Colonic mucosa (tissue), 4 donors: ENCODE data around the gene SLC25A1. TPM values are rescaled to one million over a fixed set of nuclear protein-coding genes. Genes with fewer than 3 reads are reported as not detected.
"Not testable (repeated sequence)": the region's sequence is repeated elsewhere in the genome, so short reads cannot be mapped to it uniquely, and the experiment has no call there.

Source experiments
- DNase-seq: peaks from one replicate; pipeline ENCODE4 v3.0.0-alpha.2; 2020
- H3K27ac ChIP-seq: fragments of 200-600 bp; one replicate; pipeline ENCODE4 v1.8.0; 2021
- H3K27me3 ChIP-seq: fragments of 200-600 bp; one replicate; pipeline ENCODE4 v1.8.0; 2021
- H3K36me3 ChIP-seq: fragments of 200-600 bp; one replicate; pipeline ENCODE4 v1.8.0; 2021
- H3K4me1 ChIP-seq: fragments of 200-600 bp; one replicate; pipeline ENCODE4 v1.8.0; 2021; ENCODE audit warnings: mild to moderate bottlenecking
- H3K4me3 ChIP-seq: fragments of 200-600 bp; one replicate; pipeline ENCODE4 v1.8.0; 2021
- H3K9ac ChIP-seq, 2 donors: one replicate each; pipeline ENCODE4 v1.7.0; 2013; ENCODE audit warnings: control low read depth in 2 of 2, low read depth in 2 of 2, low read length in 2 of 2
- H3K9me3 ChIP-seq: fragments of 200-600 bp; one replicate; pipeline ENCODE4 v1.8.0; 2021
- CTCF ChIP-seq: fragments of 200-600 bp; IDR thresholded peaks from one replicate; pipeline ENCODE4 v1.8.0; 2022; ENCODE audit warnings: antibody characterized with exemption, mild to moderate bottlenecking
- intact Hi-C: fragments of 100-400 bp; cut with DNase I; formaldehyde crosslinking; loops from one replicate; pipeline ENCODE4 v1.14.1; 2022
- total RNA-seq, 2 donors: library from RNA; stranded (reverse); fragmentation: NEBNext Ultra II Directional in 1 of 2; extraction: Animal tissue kit (Norgen Biotek cat#: 25700) in 1 of 2; gene quantifications; one replicate each; pipeline ENCODE4 v1.2.1, GENCODE V29; 2021
- donor health status: healthy.
- donor health status: DM: no; HTN: no; CAD: no.
- donor health status: DM: no; HTN: no; CAD: no.

Gene SLC25A1
- total RNA-seq, 2 donors from 2014 or later = 191 to 218 TPM

DNA sequence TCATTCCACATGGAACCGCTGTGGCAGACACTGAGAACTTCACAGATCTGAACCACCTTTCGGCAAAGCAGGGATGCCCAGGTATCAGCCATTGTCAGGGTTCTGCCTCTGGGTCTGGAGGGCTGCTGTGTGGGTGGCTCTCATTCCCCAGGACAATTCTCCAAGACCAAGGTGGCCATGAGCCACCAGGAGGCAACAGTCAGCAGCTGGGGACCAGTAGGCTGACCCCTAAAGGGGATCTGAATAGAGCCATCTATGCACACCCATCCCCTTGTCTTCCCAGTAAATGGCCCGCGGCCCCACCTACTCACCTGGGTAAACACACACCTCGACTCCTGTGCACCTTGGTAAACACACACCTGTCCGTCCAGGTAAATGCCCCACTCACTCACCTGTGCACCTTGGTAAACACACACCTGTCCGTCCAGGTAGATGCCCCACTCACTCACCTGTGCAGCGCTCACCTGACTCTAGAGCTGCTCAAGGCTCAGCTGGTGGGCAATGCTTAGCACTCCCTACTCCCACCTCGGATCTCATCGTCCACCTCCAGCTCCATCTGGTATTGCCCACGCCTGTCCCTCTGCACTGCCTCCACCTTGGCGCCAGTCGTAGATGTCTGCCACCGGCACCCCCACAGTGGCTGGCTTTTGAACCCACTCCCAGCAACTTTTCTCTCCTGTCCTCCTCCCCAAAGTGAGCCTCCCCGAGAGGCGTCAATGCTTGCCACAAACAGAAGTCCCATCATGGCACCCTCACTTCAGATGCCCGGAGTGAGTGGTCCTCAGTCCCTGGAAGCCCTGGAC, 10.2 kb downstream of the SLC25A1 start:
- intact Hi-C loops = no loop called here
- H3K9ac ChIP-seq = no peak overlapping the region
- no peaks in the 10 kb centered on the region for H3K9me3 ChIP-seq
- H3K36me3 ChIP-seq = no peaks in the 10 kb centered on the region
- H3K4me3 ChIP-seq = no peak overlapping the region
- H3K27ac ChIP-seq = no peak overlapping the region
- H3K4me1 ChIP-seq = peaks cover 29% of the 10 kb centered on the region
- no peak for TF ChIP-seq CTCF
- peaks cover 23% of the 10 kb centered on the region for H3K27me3 ChIP-seq
- DNase-seq = no peak

DNA sequence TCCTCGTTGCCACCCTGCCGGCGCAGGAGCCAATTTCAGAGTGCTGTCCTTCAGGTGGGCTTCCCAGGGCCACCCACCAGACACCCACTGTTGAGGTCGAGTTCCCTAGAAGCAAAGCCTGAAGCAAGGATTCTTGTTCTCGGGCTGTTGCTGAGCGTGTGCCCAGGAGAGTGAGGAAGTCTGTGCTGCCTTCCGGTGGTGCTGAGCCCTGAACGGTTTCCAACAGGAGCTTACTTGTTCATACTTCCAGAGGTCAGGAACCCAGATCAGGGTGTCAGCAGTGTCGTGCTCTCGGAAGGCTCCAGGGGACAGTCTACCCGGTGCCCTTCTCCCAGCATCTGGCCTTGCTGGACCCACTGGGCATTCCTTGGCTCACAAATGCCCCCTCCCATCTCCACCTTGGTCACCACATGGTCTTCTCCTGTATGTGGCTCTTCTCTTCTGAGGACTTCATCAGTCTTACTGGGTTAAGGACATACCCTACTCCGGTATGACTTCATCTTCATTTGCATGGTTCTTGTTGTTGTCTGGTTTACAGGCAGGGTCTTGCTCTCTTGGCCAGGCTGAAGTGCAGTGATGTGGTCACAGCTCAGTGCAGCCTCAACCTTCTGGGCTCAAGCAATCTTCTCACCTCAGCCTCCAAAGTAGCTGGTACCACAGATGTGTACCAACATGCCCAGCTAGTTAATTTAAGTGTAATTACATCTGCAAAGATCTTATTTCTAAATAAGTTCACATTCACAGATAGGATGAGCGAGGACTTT, 11.2 kb downstream of the SLC25A1 start:
- no peak overlapping the region for H3K4me3 ChIP-seq
- DNase-seq = no peak
- H3K9ac ChIP-seq = no peak overlapping the region
- TF ChIP-seq CTCF = no peak
- peaks cover 21% of the 10 kb centered on the region for H3K4me1 ChIP-seq
- intact Hi-C loops = no loop called here
- peaks cover 23% of the 10 kb centered on the region for H3K27me3 ChIP-seq
- H3K27ac ChIP-seq = no peak overlapping the region
- H3K36me3 ChIP-seq = no peaks in the 10 kb centered on the region
- no peaks in the 10 kb centered on the region for H3K9me3 ChIP-seq

GRCh38 chr22:19166421-19166820, 12.1 kb downstream of the SLC25A1 start:
- Histone ChIP-seq H3K27me3 (peaks cover 23% of the 10 kb centered on the region), H3K27ac (no peak overlapping the region), H3K4me3 (no peak overlapping the region), H3K9ac (no peak overlapping the region), H3K4me1 (peaks cover 20% of the 10 kb centered on the region), H3K36me3 (no peaks in the 10 kb centered on the region), H3K9me3 (no peaks in the 10 kb centered on the region)
- intact Hi-C loops = no loop called here
- TF ChIP-seq CTCF = no peak
- no peak for DNase-seq

- no peak overlapping the region for H3K4me3 ChIP-seq
- peaks cover 11% of the 10 kb centered on the region for H3K27me3 ChIP-seq
- TF ChIP-seq CTCF = no peak
- no peak overlapping the region for H3K27ac ChIP-seq
- H3K9me3 ChIP-seq = no peaks in the 10 kb centered on the region
- no peak overlapping the region for H3K9ac ChIP-seq
- no peaks in the 10 kb centered on the region for H3K36me3 ChIP-seq
- H3K4me1 ChIP-seq = peaks cover 3% of the 10 kb centered on the region
- intact Hi-C loops = no loop called here
- DNase-seq = no peak
Observed at GRCh38 chr22:19164425-19164824, 14.1 kb downstream of the SLC25A1 start.

DNA sequence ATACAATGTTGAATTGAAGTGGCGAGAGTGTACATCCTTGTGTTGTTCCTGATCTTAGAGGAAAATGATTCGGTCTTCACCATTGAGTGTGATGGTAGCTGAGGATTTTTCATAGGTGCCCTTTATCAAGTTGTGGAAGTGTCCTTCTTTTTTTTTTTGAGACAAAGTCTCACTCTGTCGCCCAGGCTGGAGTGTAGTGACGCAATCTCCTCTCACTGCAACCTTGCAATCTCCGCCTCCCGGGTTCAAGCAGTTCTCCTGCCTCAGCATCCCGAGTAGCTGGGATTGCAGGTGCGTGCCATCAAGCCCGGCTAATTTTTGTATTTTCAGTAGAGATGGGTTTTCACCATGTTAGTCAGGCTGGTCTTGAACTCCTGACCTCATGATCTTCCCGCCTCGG, 19.9 kb downstream of the SLC25A1 start:
- intact Hi-C loops, H3K27ac ChIP-seq, H3K9ac ChIP-seq, H3K27me3 ChIP-seq, H3K4me1 ChIP-seq, DNase-seq, H3K4me3 ChIP-seq, H3K36me3 ChIP-seq, H3K9me3 ChIP-seq: not testable (repeated sequence)

- peaks cover 11% of the 10 kb centered on the region for H3K27me3 ChIP-seq
- intact Hi-C loops, DNase-seq, H3K4me1 ChIP-seq, H3K9me3 ChIP-seq, H3K4me3 ChIP-seq, H3K27ac ChIP-seq, H3K36me3 ChIP-seq, H3K9ac ChIP-seq: not testable (repeated sequence)
Observed at GRCh38 chr22:19156109-19156508, 22.4 kb downstream of the SLC25A1 start.
